GM20431 (cell line): ENCODE results near the gene OTOG.

Experiments
- in situ Hi-C: fragments of 300-500 bp; cut with MseI, MboI; formaldehyde crosslinking; loops from one replicate; pipeline ENCODE4 v1.15.0; 2020; ENCODE audit warnings: low sequenced_read_pairs; ENCODE audit not compliant: unreplicated experiment

The OTOG gene

GRCh38 chr11:17578296-17578695 lies 31.2 kb downstream of the OTOG start:
- in situ Hi-C loops, result no loop called here

GRCh38 chr11:17578958-17579357 lies 31.9 kb downstream of the OTOG start:
- in situ Hi-C loops, result no loop called here

- in situ Hi-C loops, result no loop called here
These were observed 32.4 kb downstream of the OTOG start for GRCh38 chr11:17579451-17579850.

- in situ Hi-C loops, result no loop called here
These were observed 33.2 kb downstream of the OTOG start for GRCh38 chr11:17580271-17580670.

GRCh38 chr11:17581036-17581731 lies 34.1 kb downstream of the OTOG start:
- in situ Hi-C loops, result no loop called here

- in situ Hi-C loops, result no loop called here
These were observed 34.6 kb downstream of the OTOG start for GRCh38 chr11:17581732-17582053.

- in situ Hi-C loops, result no loop called here
These were observed 39.0 kb downstream of the OTOG start for GRCh38 chr11:17585911-17586695.

GRCh38 chr11:17588166-17588565 lies 41.1 kb downstream of the OTOG start:
- in situ Hi-C loops, result no loop called here

GRCh38 chr11:17588721-17589120 lies 41.7 kb downstream of the OTOG start:
- in situ Hi-C loops, result no loop called here

- in situ Hi-C loops, result no loop called here
These were observed 43.4 kb downstream of the OTOG start for GRCh38 chr11:17590463-17590862.

GRCh38 chr11:17591293-17591692 lies 44.2 kb downstream of the OTOG start:
- in situ Hi-C loops, result no loop called here

GRCh38 chr11:17593466-17594245 lies 46.6 kb downstream of the OTOG start:
- in situ Hi-C loops, result no loop called here

- in situ Hi-C loops, result no loop called here
These were observed 47.7 kb downstream of the OTOG start for GRCh38 chr11:17594686-17595192.

- in situ Hi-C loops, result no loop called here
These were observed 48.7 kb downstream of the OTOG start for GRCh38 chr11:17595526-17596309.

GRCh38 chr11:17596310-17596669 lies 49.2 kb downstream of the OTOG start:
- in situ Hi-C loops, result no loop called here

- in situ Hi-C loops, result no loop called here
These were observed 49.7 kb downstream of the OTOG start for GRCh38 chr11:17596711-17597110.

GRCh38 chr11:17597770-17598169 lies 50.7 kb downstream of the OTOG start:
- in situ Hi-C loops, result no loop called here

- in situ Hi-C loops, result no loop called here
These were observed 51.8 kb downstream of the OTOG start for GRCh38 chr11:17598700-17599459.

- in situ Hi-C loops, result no loop called here
These were observed 52.4 kb downstream of the OTOG start for GRCh38 chr11:17599460-17599925.
